HG03039 (cell line): ENCODE data around the gene BTK.
"Not testable (repeated sequence)": the region's sequence is repeated elsewhere in the genome, so short reads cannot be mapped to it uniquely, and the experiment has no call there.

Source experiments
- ATAC-seq: cut with Tn5 transposase; IDR thresholded peaks from one replicate; pipeline ENCODE4 v1.9.1; 2021; ENCODE audit warnings: mild to moderate bottlenecking, moderate library complexity; ENCODE audit not compliant: unreplicated experiment

BTK gene

GRCh38 chrX:101347859-101348451 is 38.0 kb downstream of the BTK start:
- peak; percentile 4 for ATAC-seq

GRCh38 chrX:101337776-101338271 is 48.2 kb downstream of the BTK start:
- ATAC-seq = no peak

- not testable (repeated sequence) for ATAC-seq
These were observed 51.7 kb downstream of the BTK start for GRCh38 chrX:101334310-101334709.

GRCh38 chrX:101326600-101326999 is 59.4 kb downstream of the BTK start:
- ATAC-seq = not testable (repeated sequence)

- ATAC-seq = no peak
These were observed 82.2 kb downstream of the BTK start for GRCh38 chrX:101303790-101304189.
